ENCODE data around the gene STIMATE. TPM values are rescaled to one million over a fixed set of nuclear protein-coding genes. Genes with fewer than 3 reads are reported as not detected.
A peak's percentile ranks its signal among the peaks of the same experiment; 100 is the strongest.

Gene STIMATE
- total RNA-seq, 6 experiments from 2014 or later = 17.4 to 48.5 (median 33.8) TPM

- no peaks in the 10 kb centered on the region for H3K27me3 ChIP-seq
- DNase-seq (no peak), ATAC-seq (no peak)
- no peak overlapping the region for H3K4me3 ChIP-seq
- intact Hi-C loops (cut with DNase I) = no loop called here
- no peak overlapping the region for H3K27ac ChIP-seq
- TF ChIP-seq CTCF (IDR thresholded peaks at IDR 0.05) (no peak), POLR2A (IDR thresholded peaks at IDR 0.05) (no peak)
- WGBS (ENCODE audit: insufficient coverage, low coverage, low lambda C conversion rate, missing lambda C conversion rate) = 87% methylated on average over 6 of the region's 9 CpGs
- peaks cover 0 to 11% (median 0%) of the 10 kb centered on the region in 4 donors for H3K4me1 ChIP-seq
- H3K36me3 ChIP-seq = peaks cover 0 to 14% (median 4%) of the 10 kb centered on the region in 4 donors
- H3K9me3 ChIP-seq = no peaks in the 10 kb centered on the region
These were observed 15.8 kb upstream of the STIMATE start for GRCh38 chr3:52912885-52913731.

GRCh38 chr3:52910823-52911222 is 13.5 kb upstream of the STIMATE start:
- peaks cover 3 to 15% (median 6%) of the 10 kb centered on the region in 4 donors for H3K36me3 ChIP-seq
- ATAC-seq = no peak

DNA sequence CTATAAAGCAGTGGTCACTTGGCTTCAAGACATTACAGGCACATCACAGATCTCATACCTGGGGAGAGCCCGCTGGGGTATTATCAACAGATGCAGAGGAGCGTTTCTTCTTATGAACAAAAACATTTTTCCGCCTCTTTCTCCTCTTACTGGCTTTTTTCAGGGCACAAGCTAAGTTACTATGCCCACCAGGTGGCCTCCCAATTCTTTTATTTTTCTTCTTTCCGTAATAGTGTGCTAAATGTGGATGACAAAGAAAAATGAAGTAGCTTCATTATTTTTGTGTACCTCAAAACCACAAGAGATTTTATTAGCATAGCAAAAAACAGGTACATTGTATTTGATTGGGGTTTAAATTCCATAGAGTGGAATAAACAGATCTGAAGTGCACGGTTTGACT is 10.1 kb upstream of the STIMATE start:
- DNase-seq = no peak
- no peak for TF ChIP-seq CTCF (IDR thresholded peaks at IDR 0.05)
- TF ChIP-seq POLR2A (IDR thresholded peaks at IDR 0.05) = no peak

More at GRCh38 chr3:52910823-52911222, 13.5 kb upstream of the STIMATE start:
- DNase-seq = no peak
- Histone ChIP-seq H3K4me3 (no peak overlapping the region), H3K27me3 (no peaks in the 10 kb centered on the region), H3K27ac (no peak overlapping the region), H3K9me3 (no peaks in the 10 kb centered on the region), H3K4me1 (peaks cover 0 to 11% (median 0%) of the 10 kb centered on the region in 4 donors)
- TF ChIP-seq POLR2A (IDR thresholded peaks at IDR 0.05) (no peak), CTCF (IDR thresholded peaks at IDR 0.05) (no peak)
- intact Hi-C loops (cut with DNase I) = no loop called here
- WGBS (ENCODE audit: insufficient coverage, low coverage, low lambda C conversion rate, missing lambda C conversion rate) = 93% methylated on average over 6 of the region's 6 CpGs

GRCh38 chr3:52904552-52904951 is 7.2 kb upstream of the STIMATE start:
- Histone ChIP-seq H3K9me3 (no peaks in the 10 kb centered on the region), H3K4me1 (peaks cover 0 to 14% (median 4%) of the 10 kb centered on the region in 4 donors), H3K36me3 (peaks cover 0 to 6% (median 4%) of the 10 kb centered on the region in 4 donors), H3K4me3 (no peak overlapping the region), H3K27me3 (no peaks in the 10 kb centered on the region), H3K27ac (peak overlapping the region in 1 of 3 donors; percentile 24)
- DNase-seq (no peak), ATAC-seq (peak; percentile 55 to 83 (median 64))
- WGBS (ENCODE audit: insufficient coverage, low coverage, low lambda C conversion rate, missing lambda C conversion rate) = 60% methylated on average over 1 of the region's 1 CpG
- intact Hi-C loops (cut with DNase I) = no loop called here
- TF ChIP-seq POLR2A (IDR thresholded peaks at IDR 0.05) (no peak), CTCF (IDR thresholded peaks at IDR 0.05) (no peak)

More for the DNA sequence above, 10.1 kb upstream of the STIMATE start:
- Histone ChIP-seq H3K4me1 (peaks cover 0 to 14% (median 4%) of the 10 kb centered on the region in 4 donors), H3K27ac (no peak overlapping the region), H3K36me3 (peaks cover 3 to 10% (median 6%) of the 10 kb centered on the region in 4 donors), H3K27me3 (no peaks in the 10 kb centered on the region), H3K9me3 (no peaks in the 10 kb centered on the region), H3K4me3 (no peak overlapping the region)
- WGBS (ENCODE audit: insufficient coverage, low coverage, low lambda C conversion rate, missing lambda C conversion rate) = 78% methylated on average over 5 of the region's 5 CpGs
- intact Hi-C loops (cut with DNase I) = no loop called here
- no peak for ATAC-seq
